Renal cortex interstitium (tissue), 11 donors: ENCODE results near the gene RBP3. TPM values are rescaled to one million over a fixed set of nuclear protein-coding genes. Genes with fewer than 3 reads are reported as not detected.

Source experiments
- DNase-seq, 11 donors: peaks; one replicate each; pipeline ENCODE4 v3.0.0-alpha.2; 2013; ENCODE audit warnings: low read depth in 9 of 11, low spot score in 4 of 11; ENCODE audit errors: extremely low read depth in 1 of 11
- polyA plus RNA-seq, 3 donors: library from polyadenylated mRNA; unstranded; fragments of 120-200 nt; gene quantifications; one replicate each; pipeline ENCODE4 v1.2.1, GENCODE V29; 2013; ENCODE audit not compliant: insufficient read length in 3 of 3

RBP3 gene
- polyA plus RNA-seq, 3 donors = 0.06 to 0.16 (median 0.07) TPM

DNA sequence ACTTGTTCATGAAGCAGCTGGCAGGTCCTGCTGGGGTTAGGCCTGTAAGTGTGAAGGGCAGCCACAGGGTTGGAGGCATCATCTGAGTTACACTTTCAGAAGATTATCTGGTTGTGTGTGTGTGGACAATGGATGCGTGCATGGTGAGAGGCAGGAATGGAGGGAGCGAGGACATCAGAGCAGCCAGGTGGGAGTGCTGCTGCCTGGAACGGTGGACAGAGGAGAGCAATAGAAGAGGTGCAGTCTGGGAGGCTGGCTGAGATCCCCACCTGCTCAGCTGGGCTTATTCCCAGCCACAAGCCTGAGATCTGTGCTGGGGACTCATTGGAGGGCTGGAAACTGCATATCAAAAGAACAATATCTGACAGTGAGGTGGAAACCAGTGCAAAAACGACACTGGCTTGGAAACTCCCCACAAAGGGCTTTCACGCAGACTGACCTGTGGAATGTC, 18.0 kb downstream of the RBP3 start:
- no peak for DNase-seq

DNA sequence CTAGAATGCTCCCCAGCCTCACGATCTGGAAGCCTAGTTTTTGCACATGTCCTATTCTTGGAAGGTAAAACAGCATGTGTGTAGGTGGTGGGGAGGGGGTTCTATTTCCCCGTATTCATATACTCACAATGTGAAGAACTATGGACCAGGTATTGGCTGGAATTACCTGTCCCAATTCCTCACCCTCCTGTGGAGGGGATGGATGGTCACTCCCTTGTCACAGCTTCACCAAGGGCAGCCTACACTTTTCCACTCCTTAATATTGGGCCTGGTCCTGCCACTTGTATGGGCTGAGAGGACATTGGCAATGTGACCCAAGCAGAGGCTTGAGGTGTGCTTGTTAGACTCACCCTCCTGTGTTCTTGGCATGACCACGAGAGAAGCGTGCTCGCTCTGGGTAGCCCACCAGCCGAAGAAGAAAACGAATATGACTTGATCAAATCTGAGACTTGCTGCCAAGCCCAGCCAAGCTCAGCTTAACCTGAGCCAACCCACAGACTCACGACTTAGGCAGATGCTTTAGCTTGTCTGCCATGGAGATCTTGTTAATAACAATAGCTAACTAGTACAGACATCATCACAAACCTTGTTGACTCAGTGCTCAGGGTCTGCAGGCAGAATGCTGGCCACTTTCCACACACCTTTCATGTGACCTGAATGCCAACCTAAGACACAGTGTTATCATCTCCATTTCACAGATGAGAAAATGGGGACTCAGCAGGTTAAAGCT, 18.7 kb downstream of the RBP3 start:
- DNase-seq = no peak

DNA sequence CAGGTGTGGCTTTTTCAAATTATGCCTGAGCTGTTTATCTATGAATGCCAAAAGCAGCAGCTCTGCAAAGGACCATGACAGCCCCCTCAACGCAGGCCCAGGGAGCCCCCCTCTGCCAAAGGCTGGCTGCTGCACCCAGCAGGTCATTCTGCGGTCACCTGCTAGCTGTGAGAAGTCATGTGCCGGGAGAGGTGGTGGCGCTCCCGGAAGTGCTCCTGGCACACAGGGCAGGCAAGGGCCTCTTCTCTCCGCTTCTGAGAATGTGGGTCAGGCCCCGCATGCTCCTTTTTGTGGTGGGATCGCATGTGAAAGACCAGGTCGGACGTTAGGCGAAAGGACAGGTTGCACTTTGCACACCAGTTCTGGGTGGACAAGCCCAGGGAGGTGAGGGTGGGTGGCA, 19.5 kb downstream of the RBP3 start:
- no peak for DNase-seq

DNA sequence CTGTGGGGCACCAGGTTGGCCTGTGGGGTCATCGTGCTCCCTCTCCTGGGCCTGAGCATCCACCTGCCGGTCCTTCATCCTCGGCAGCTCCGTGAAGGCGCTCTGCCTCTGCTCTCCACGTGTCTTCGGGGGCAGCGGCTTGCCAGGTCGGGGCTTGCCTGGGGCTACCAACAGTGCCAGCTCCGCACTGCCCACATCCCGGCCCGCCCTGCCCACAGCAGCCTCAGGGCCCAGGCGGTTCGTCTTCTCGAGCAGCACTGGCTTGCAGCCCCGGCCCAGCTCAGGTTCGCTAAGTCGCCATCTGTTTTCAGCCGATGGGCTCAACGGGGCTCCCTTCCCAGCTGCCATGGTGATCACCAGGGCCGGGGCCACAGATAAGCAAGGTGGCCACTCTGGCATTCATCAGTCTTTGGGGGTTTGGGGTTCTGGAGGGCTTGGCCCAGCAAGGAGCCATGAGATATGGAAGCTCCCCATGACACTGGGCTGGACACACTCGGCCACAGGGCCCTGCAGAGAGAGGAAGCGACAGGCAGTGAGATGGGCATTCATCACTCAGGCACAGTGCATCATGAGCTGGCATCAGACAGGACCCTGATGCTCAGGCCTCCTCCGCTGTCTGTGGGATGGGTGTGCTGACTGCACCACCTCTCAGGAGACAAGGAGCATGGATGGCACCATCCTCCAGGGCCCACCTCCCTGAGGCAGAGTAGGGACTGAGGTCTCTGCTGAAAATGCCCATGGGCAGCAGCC, 20.4 kb downstream of the RBP3 start:
- DNase-seq = no peak

DNA sequence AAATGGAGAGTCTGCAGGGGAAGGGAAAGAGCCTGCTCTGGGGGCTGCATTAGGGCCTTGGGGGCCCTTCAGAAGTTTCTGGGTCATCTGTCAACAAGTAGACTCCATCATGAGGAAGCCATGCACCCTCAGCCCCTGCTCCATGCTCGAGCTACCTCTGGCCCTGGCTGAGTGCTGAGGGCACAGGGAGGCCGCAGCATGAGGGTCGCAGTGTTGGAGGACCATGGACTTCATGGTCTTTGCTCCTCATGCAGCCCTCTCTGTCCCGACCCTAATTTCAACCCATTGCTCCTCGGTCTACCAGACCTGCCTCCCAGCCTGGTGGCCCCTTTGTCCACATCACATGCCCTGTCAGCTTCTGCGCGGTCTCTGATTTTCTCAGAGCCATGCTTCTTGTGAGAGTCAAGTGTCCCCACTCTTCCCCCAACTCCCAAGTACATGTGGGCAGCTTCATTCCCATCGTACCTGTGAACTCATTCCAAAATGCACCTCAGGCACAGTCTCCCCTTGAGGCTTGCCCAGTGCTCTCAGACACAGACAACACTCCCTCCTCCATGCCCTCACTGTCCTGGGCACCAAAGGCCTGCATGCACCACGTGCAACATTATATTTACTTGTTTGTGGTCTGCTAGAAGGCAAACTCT, 21.2 kb downstream of the RBP3 start:
- no peak for DNase-seq

DNA sequence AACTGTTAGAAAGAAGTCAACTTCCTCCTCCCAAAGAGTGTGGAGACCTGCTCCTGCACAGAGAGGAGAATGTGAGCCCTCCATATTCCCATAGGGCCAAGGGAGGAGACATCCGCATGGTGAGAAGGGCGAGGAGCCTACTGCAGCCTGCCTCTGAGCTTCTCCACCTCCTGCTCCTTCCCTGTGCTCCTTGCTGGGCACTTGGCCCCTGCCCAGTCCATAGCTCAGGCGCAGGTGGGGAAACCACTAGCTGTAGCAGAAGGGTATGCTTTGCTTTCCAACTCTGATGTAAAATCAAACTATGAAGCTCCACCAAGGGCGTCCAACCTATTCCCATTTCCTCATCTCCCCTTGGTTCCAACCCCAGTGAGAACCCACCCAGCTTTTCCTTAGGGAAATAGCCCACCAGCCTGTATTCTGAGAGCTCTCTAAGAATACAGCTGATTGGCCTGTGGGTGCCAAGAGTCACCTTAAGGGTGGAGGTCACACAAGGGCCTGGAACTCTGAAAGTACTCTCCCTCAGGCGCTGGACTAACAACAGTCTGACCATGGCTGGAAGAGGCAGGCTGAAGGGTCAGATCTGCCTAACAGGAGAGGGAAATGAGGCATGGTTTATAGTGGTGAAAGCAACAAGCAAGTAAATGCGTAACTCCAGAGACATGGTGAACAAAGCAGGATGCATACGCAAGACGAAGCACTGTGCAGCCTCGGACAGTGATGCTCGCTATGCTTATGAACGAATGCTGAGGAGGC, 22.0 kb downstream of the RBP3 start:
- DNase-seq = no peak

DNA sequence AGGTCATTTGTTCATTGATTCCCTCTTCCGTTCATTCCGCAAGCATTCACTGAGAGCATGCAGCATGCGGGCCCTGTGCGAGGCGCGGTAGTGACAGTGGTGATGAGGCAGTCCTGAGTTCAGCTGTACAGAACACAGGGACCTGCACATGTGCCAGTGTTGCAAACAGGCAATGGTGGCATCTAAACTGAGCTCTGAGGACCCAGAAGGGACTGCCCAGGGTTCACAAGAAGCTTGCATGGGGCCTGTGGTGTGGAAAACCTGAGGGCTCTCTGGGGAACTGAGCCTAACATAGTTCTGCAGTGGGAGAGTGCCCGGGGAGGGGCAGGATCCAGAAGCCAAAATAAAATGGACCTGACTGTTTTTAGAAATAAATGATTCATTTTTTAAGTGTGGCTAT, 22.7 kb downstream of the RBP3 start:
- DNase-seq = no peak

DNA sequence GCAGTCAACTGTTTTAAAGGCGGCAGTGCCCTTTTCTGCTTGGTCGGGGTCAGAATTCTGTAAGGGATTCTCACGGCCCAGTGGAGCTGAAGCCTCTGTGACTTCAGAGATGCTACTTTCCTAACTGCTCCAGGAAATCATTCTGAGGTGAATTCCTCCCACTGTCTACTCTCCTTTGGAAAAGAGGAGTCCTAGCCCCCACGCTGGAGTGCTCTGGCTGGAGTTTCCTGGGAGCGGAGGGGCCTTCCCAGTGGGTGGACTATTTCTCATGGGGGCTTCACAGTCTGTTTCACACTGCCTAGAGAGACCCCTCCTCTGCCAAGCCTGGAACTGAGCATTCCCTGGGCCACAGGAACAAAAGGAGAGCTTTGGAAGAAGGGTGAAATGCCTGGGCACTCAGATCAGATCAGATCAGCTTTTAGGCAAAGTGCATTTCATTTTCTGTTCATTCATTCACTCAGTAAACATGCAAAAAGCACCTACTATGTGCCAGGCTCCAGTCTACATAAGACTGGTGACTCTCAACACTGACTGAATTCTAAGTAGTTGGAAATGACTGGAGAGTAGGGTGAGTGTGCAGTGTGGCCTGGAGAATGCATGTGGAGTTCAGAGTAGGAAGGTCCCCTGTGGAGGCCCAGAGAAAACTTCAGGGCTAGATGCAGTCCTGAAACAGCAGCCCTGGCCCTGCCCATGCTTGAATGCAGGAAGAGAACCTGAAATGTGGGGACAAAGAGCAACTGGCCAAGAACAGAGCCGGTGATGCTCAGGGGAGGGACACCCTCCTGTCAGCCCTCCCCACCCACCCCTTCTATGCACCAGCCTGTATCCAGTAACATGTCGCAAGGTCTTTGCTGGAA, 23.7 kb downstream of the RBP3 start:
- DNase-seq = no peak

DNA sequence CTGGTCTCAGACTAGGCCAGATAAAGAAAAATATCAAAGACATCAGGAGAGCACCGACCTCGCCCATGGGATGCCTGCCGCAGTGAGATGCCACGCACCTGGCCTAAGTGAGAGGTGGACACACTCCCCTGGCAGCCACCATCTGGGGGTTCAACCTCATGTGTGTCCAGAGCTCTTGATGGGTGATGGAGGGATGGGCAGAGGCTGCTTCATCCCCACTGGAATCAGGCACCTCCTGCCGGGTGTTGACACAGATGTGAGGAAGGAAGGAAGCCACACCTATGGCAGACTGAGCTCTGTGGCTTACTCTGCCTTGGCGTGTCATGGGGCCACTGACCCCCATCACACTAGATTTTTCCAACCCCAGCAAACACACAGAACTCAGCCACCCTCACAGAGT, 24.6 kb downstream of the RBP3 start:
- no peak for DNase-seq

DNA sequence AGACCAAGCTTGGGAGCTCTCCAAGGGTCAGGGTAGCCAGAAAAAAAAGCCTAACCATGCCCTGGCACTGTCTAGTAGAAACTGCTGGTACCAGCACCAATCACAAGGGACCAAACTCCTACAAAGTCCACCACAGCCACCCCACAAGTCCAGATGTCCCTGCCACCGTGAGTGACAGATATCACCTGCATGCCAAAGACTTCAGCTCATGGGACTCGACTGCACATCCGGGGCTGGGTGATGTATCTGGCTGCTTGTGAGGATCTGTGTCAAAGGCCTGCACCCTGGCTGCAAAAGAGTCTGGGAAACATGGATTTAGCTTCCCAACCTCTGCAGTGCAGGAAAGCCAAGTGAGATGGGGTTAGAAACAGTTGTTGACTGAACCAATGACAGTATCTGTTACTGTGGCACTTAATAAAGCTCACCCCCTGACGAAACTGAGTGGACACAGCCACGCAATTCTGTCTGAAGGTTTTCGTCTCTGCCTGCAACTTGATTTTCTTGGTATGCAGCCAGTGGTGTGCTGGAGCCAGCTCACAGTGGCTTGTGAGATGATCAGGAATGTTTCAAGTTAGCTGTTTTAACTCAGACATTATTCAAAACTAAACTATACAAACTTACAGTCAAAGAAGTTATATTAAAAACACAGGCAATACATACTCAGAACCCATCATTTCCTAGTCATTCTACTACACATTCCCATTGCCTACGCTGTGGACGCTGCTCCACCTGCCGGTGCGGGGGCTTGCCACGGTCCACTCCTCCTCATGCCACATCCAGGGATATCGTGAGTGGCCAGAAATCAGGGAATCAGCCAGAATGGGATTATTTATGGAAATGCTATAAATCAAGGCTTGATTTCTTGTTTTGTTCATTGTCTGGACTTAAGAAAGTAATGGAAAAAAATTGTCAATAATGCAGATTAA, 26.7 kb downstream of the RBP3 start:
- DNase-seq = no peak

DNA sequence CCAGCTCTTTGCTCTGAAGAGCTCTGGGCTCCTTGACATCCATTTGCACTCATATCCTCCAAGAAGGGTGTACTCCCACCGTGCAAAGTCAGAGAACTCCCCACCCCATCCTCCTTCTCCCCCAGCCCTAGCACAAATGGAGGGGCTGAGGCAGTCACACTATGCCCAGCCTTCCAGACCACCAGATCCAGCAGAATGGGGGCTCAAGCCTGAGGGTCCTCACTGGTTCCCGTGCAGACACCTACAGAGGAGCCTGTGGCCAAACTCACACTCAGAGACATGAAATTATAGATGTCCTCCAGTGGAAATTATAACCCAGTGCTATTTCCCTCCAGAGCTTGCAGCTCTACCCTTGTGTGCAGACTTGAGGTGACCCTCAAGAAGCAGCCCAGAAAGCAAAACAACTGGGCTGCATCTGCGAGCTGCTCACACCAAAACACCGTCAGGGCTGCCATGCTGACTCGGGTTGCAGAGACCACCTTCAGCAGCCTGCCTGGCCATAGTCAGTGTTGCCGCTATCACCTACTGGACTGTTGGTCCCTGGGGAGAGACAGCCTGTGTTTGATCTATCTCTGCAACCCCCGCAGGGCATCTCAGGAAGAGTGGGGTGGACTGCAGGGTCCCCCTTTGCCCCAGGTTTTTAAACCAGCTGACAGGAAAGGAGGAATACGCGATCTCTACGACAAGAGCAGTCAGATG, 28.5 kb downstream of the RBP3 start:
- no peak for DNase-seq

DNA sequence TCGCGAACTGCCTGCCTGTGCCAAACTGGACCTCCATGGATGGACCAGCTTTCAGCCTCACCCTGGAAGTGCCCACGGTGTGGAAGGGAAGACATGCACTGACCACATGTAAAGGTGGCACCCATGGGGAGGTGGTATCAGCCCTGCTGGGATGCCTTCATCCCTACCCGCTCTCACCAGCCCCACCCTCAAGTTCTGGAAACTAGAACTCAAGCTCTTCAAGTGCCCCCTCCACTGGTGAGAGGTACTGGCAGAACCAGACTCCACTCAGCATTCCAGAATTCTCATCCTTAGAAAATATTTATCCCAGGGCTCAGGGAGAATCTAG, 30.0 kb downstream of the RBP3 start:
- DNase-seq = no peak

DNA sequence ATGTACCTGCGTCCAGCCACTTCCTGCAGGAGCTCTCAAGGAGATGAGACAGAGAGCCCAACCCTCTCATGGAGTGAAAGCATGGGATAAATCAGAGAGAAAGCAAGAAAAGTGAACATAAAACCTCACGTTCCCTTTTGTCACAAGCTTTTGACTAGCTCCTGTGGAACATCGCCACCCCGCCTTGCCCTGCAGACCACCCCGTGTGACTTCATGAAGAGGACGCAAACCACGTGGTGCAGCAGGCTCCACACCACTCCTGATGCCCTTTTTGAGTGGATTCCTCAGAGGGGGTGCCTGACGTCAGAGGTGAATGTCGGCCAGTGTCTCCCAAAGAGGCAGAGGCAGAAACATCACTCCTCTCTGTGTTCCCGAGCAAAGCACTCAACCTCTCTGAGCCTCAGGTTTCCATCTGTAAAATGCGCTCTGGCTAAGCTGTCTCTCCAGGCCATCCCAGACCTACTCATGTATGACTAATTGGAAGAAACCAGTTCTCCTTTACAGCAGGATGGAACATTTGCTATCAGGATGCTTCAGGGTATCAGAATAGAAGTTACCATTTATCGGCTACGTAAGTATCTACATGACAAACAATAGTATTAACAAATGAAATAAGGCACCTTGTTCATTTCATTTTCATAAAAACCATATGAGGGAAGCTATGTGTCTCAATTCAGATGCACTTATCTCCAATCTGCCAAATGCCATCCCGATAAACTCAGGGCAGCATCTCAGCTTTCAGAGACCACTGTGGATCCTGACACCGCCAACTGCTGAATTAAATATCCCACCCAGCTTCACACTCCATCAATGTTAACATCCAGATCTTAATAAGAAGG, 30.7 kb downstream of the RBP3 start:
- no peak for DNase-seq

DNA sequence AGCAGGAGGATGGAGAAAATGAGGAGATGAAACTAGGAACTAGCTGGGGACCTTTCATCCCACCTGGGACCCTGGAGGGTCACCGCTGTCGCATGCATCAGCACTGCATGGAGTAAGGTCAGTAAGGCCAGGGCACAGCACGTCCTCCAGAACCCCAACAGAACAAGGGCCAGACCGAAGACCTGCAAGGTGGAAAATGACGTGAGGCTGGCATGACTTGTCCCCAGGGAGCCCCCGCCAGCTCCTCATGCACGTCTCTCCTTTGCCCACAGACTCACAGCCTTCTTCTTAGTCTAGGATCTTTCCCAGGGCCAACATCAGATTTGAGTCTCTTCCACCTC, 31.3 kb downstream of the RBP3 start:
- no peak for DNase-seq

DNA sequence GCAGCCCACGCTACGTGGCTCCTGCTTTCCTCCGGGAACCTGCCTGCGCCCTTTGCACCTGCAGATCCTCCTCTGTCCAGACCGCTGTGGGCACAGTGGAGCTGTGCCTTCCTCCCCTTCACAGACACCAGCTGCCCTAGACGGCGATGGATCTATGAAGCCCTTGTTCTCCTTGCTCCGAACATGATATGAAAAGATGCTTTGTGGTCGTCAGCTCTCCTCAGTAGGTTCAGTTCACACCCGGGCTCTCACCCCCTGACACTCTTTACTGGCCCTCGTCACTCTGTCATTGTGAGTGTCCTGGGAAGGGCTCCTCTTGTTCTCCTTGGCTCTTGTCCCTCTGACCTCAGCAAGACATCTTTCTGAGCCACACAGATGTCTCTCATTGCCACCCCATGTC, 31.7 kb downstream of the RBP3 start:
- DNase-seq = no peak

DNA sequence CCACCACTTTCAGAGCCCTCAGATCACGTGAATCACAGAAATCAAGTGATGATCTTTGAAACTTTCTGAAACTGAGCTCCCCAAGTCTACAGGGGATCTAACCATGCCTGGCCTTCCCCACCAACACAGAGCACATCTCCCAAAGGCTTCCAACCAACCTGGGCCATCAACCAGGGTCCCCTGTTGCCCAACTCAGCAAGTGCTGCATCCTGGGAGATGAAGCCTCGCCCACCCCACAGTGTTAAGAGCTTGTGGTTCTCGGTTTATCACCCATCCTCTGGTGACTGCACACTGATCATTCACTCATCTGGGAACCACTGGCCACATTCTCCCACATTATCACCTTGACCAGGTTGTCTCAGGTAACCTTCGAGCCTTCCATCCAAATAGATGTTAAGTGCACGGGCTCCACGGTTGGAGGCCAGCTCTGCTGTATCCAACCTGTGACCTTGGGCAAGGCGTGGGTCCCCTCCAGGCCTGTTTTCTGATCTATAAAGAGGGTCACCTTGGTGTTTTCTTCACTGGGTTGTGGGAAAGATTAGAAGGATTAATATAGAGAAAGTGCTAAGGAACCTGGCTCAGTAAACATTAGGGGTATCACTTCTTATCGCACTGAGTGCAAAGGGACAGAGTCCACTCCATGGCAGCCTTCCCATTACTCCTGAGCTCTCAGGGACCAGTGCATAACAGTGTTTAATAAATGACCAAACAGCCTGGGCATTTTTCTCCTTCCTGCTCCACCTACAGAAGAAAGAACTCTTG, 32.4 kb downstream of the RBP3 start:
- DNase-seq = no peak
